ENCODE results near the gene NEO1.

DNA sequence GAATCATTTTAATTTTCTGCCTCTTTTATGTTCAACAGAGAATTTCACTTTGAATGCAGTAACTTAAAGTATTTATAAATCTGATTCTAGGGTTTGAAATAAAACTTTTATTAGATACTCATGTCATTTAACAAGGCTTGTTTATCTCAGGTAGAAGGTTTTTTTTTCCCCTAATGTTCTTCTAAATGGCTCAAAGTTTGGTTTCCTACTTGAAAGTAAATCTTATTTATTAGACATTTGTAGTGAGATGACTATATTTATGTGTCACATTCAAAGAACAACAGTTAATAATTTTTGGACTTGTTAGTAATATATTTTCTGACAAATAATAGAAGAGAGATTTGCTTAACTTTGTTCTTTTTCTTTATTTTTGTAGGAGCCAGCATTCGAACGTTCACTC is 63.9 kb downstream of the NEO1 start:
- TF ChIP-seq CTCF (IDR thresholded peaks at IDR 0.05), result no peak
- no peak for TF ChIP-seq POLR2A (IDR thresholded peaks at IDR 0.05)
